ENCODE results near the gene ZFAND3. TPM values are rescaled to one million over a fixed set of nuclear protein-coding genes. Genes with fewer than 3 reads are reported as not detected.

The ZFAND3 gene
- total RNA-seq, 1 experiment from 2014 or later, result 47.2 TPM

- no peak overlapping the region for H2AFZ ChIP-seq (ENCODE audit: low read depth, low read length, poor library complexity, severe bottlenecking)
- H3K9me2 ChIP-seq (ENCODE audit: insufficient read depth), result no peaks in the 10 kb centered on the region
- no peaks in the 10 kb centered on the region for H3K9me3 ChIP-seq (ENCODE audit: control insufficient read depth in 1 of 2, insufficient read depth in 1 of 2, low read depth in 1 of 2, low read length in 2 of 2)
- H4K20me1 ChIP-seq (ENCODE audit: insufficient read depth), result no peaks in the 10 kb centered on the region
- no peak overlapping the region for H3K4me3 ChIP-seq (replicated peaks in 1 of 2; ENCODE audit: low read depth in 1 of 2, low read length in 2 of 2)
- no peak overlapping the region for H3K27ac ChIP-seq (ENCODE audit: low read depth, low read length)
- no TSS peak for BruUV-seq (replicated peaks)
- no peak overlapping the region for H3K4me2 ChIP-seq (ENCODE audit: low read length)
- no peaks in the 10 kb centered on the region for H3K36me3 ChIP-seq (ENCODE audit: control insufficient read depth in 1 of 2, insufficient read depth in 2 of 2, low read length in 2 of 2)
- POLR2A ChIA-PET, result no interaction called here
- RAD21 ChIA-PET (ENCODE audit: low non-redundant PET in 1 of 2, low total read pairs in 2 of 2, uncharacterized antibody in 2 of 2, unreplicated experiment in 2 of 2), result no interaction called here
- ATAC-seq (no peak), DNase-seq (ENCODE audit: low read depth, low spot score) (no peak)
- TF ChIP-seq SIN3A (IDR thresholded peaks at IDR 0.05; ENCODE audit: low read depth) (no peak), POLR2AphosphoS5 (IDR thresholded peaks at IDR 0.05; ENCODE audit: low read depth, low read length) (no peak), MAX (IDR thresholded peaks at IDR 0.05) (no peak), EZH2 (IDR thresholded peaks at IDR 0.05) (no peak), CEBPB (IDR thresholded peaks at IDR 0.05; ENCODE audit: low read depth) (no peak), EGR1 (IDR thresholded peaks at IDR 0.05; ENCODE audit: low read depth) (no peak), REST (IDR thresholded peaks at IDR 0.05; ENCODE audit: low read depth) (no peak), EZH2phosphoT487 (IDR thresholded peaks at IDR 0.05; ENCODE audit: borderline replicate concordance) (no peak), YY1 (IDR thresholded peaks at IDR 0.05; ENCODE audit: extremely low read depth, insufficient replicate concordance, low read depth, low read length) (no peak), TCF7L2 (IDR thresholded peaks at IDR 0.05; ENCODE audit: borderline replicate concordance, extremely low read depth, insufficient read depth, insufficient read length) (no peak), JUND (IDR thresholded peaks at IDR 0.05) (no peak), RAD21 (IDR thresholded peaks at IDR 0.05; ENCODE audit: low read depth) (no peak), ZNF274 (IDR thresholded peaks at IDR 0.05; ENCODE audit: low read depth, low read length) (no peak), SP1 (IDR thresholded peaks at IDR 0.05; ENCODE audit: low read depth) (no peak), ZFX (IDR thresholded peaks at IDR 0.05) (no peak), ZBTB33 (IDR thresholded peaks at IDR 0.05; ENCODE audit: extremely low read depth, insufficient replicate concordance, low read length) (no peak), ELF1 (IDR thresholded peaks at IDR 0.05; ENCODE audit: borderline replicate concordance, low read depth) (no peak), CTCF (IDR thresholded peaks at IDR 0.05 in 2 of 3, conservative IDR thresholded peaks at IDR 0.05 in 1 of 3; ENCODE audit: borderline replicate concordance in 1 of 3, insufficient read depth in 1 of 3, low read depth in 2 of 3, low read length in 2 of 3) (no peak), CBX3 (IDR thresholded peaks at IDR 0.05; ENCODE audit: low read depth) (no peak), SRF (IDR thresholded peaks at IDR 0.05; ENCODE audit: low read depth) (no peak)
- H3K79me2 ChIP-seq (ENCODE audit: insufficient read depth, low read length), result 0 out of 2 replicates have a peak, but pooled peaks cover 5% of the 10 kb centered on the region
- intact Hi-C loops (cut with micrococcal nuclease), result no loop called here
- H3K27me3 ChIP-seq (ENCODE audit: insufficient read depth, low read length), result no peaks in the 10 kb centered on the region
- CTCF ChIA-PET, result no interaction called here
- H3K4me1 ChIP-seq (ENCODE audit: control insufficient read depth in 1 of 2, insufficient read depth in 2 of 2, low read length in 2 of 2), result no peaks in the 10 kb centered on the region
- H3K9ac ChIP-seq (ENCODE audit: low read length), result no peak overlapping the region
These were observed 295.6 kb downstream of the ZFAND3 start for GRCh38 chr6:38114976-38115625.
